HG03060 (cell line): ENCODE data around the gene ATP13A2.

Experiments
- ATAC-seq: cut with Tn5 transposase; IDR thresholded peaks from one replicate; pipeline ENCODE4 v1.9.1; 2021; ENCODE audit warnings: low read depth, moderate number of reproducible peaks; ENCODE audit not compliant: unreplicated experiment

ATP13A2 gene

GRCh38 chr1:16979475-16980327 lies 32.0 kb downstream of the ATP13A2 start:
- no peak for ATAC-seq

- ATAC-seq: no peak
These were observed 32.9 kb downstream of the ATP13A2 start for GRCh38 chr1:16978567-16979474.

GRCh38 chr1:16978139-16978538 lies 33.6 kb downstream of the ATP13A2 start:
- ATAC-seq: no peak

DNA sequence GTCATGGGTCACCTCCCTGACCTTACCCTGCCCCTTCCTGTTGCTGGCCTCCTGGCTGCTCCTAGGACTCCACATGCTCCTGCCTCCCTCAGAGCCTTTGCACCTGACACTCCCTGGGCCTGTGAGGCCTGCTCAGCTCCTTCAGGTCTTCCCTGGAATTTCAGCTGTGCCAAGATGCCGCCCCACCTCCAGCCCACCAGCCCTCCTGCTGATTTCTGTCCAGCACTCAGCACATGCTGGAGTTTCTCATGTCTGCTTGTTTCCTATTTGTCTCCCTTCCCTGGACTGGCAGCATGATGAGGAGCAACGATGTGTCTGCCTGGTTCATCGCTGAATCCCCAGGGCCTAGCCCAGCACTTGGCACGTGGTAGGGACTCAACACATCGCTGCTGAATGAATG lies 34.4 kb downstream of the ATP13A2 start:
- no peak for ATAC-seq

DNA sequence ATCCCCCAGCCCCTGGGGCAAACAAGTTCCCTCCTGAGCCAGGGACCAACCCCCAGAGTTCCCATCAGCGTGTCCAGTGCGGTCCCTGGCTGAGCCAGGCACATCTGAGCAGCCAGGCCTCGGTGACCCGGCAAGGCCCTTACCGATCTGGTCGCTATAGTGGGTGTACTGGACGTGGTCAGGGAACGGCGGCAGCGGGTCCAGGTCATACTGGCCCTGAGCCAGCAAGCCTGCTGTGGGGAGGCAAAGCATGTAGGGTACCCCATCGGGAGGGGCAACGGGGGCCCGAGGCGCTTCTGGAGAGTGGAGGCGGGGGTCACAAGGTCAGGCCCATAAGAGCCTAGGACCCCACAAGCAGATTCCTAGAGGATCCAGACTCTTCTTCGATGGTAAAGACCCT lies 34.8 kb downstream of the ATP13A2 start:
- ATAC-seq: no peak

DNA sequence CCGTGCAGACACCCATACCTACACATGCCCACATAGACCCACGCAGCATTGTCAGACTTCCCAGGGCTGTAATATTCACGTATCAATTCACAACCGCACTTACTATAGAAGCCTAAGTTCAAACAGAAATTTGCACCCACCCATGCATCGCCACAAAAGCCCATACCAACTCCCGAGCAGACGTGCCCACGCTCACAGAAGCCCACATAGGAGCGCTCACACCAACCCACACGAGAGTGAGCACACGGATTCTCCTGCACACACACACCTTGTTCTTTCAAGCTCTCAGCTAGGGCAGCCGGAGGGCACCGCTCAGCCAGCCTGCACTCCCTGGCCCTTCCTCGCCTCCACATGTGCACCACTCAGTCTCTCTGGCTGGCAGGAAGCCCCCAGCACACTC lies 35.9 kb downstream of the ATP13A2 start:
- ATAC-seq: no peak

GRCh38 chr1:16975211-16975610 lies 36.5 kb downstream of the ATP13A2 start:
- no peak for ATAC-seq

- ATAC-seq: no peak
These were observed 38.5 kb downstream of the ATP13A2 start for GRCh38 chr1:16973215-16973614.

- no peak for ATAC-seq
These were observed 39.4 kb downstream of the ATP13A2 start for GRCh38 chr1:16972189-16972895.

DNA sequence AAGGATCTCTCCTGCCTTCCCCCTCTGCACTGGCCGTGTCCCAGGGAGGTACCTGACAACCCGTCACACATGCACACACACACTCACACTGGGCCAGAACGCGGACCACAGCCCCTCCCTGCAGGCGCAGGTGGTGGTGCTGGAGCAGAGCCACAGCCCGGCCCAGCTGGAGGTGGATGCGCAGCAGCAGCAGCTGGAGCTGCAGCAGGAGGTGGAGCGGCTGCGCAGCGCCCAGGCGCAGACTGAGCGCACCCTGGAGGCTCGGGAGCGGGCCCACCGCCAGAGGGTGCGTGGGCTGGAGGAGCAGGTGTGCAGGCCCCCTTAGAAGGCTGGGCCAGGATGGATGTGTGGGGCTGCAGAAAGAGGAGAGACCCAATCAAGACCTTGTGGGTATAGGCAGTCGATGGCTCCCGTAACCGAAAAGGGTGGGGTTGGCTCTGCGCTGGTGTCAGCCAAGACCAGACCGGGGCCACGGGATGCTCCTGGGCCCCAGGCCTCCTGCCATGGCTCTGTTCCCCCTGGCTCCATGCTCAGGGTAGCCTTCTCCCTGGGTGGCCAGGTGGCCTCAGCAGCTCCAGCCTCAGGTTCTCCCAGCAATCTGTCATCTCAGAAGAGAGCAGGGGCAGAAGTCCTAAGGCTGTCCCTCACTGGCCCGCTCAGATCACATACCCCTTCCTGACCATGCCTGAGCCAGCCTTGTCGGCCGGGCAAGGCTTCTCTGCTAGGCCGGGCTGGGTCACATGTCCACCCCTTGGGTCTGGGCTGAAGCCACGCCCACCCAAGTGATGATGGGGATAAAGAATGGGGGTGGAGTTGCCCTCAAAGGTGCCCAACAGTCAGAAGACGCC lies 40.2 kb downstream of the ATP13A2 start:
- no peak for ATAC-seq

DNA sequence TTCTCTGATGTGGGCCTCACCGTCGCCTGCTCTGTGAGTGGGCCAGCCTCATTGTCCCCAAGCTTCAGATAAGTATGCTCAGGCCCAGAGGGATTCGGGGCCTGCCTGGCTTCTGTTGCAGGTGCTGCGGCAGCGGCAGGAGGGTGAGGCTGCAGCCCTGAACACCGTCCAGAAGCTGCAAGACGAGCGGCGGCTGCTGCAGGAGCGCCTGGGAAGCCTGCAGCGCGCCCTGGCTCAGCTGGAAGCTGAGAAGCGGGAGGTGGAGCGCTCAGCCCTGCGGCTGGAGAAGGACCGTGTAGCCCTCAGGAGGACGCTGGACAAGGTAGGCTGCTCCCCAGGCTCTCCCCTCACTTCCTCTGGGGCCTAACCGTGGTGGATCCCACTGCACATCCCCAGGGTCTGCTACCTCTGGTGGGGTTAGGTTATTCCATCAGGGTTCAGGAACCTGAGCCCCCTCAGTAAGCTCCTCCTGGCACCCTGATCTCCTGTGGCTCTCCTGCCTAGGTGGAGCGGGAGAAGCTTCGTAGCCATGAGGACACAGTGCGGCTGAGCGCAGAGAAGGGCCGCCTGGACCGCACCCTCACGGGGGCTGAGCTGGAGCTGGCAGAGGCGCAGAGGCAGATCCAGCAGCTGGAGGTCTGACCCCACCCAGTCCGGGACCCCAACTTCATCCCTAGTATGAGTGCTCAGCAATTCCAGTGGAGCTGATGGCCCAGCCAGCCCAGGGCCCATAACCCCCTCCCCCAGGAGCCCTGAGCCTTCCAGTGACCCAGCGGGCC lies 41.4 kb downstream of the ATP13A2 start:
- no peak for ATAC-seq

GRCh38 chr1:16969651-16970050 lies 42.1 kb downstream of the ATP13A2 start:
- no peak for ATAC-seq

GRCh38 chr1:16969057-16969611 lies 42.6 kb downstream of the ATP13A2 start:
- no peak for ATAC-seq

GRCh38 chr1:16968372-16968771 lies 43.4 kb downstream of the ATP13A2 start:
- no peak for ATAC-seq

GRCh38 chr1:16967962-16968361 lies 43.8 kb downstream of the ATP13A2 start:
- ATAC-seq: no peak

DNA sequence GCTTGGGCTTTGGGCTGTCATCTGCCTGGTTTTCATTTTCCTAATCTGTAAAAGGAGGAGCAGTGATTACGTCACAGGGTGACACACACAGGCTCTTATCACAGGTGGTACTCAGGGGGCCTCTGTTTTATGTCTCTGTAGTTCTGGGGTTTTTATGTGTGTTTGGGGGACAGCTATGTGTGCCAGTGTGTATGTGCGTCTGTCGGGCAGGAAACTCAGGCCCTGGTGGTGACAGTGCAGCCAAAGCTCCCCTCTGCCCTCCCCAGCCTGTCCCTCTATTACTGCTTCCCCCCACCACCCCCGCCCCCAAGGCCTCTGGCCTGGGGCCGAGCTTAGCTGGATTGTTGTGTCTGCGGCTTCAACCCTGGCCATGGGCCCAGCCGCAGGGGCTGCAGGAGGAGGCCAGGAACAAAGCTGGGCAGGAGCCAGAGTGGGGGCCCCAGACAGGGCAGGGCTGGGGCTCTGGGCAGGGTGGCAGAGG lies 44.6 kb downstream of the ATP13A2 start:
- ATAC-seq: no peak

- no peak for ATAC-seq
These were observed 45.4 kb downstream of the ATP13A2 start for GRCh38 chr1:16966282-16966681.

- no peak for ATAC-seq
These were observed 46.2 kb downstream of the ATP13A2 start for GRCh38 chr1:16965486-16966067.
